ENCODE measurements around the gene KATNAL2.

GRCh38 chr18:47141289-47141688 is 223.9 kb downstream of the KATNAL2 start:
- TF ChIP-seq CTCF (IDR thresholded peaks at IDR 0.05) (no peak), EP300 (IDR thresholded peaks at IDR 0.05; ENCODE audit: low read depth) (no peak), POLR2A (IDR thresholded peaks at IDR 0.05) (no peak), POLR2AphosphoS5 (IDR thresholded peaks at IDR 0.05) (no peak)
